ENCODE results near the gene RABGGTA.

RABGGTA gene

GRCh38 chr14:24278424-24278823, 7.0 kb upstream of the RABGGTA start:
- no peak for DNase-seq

DNA sequence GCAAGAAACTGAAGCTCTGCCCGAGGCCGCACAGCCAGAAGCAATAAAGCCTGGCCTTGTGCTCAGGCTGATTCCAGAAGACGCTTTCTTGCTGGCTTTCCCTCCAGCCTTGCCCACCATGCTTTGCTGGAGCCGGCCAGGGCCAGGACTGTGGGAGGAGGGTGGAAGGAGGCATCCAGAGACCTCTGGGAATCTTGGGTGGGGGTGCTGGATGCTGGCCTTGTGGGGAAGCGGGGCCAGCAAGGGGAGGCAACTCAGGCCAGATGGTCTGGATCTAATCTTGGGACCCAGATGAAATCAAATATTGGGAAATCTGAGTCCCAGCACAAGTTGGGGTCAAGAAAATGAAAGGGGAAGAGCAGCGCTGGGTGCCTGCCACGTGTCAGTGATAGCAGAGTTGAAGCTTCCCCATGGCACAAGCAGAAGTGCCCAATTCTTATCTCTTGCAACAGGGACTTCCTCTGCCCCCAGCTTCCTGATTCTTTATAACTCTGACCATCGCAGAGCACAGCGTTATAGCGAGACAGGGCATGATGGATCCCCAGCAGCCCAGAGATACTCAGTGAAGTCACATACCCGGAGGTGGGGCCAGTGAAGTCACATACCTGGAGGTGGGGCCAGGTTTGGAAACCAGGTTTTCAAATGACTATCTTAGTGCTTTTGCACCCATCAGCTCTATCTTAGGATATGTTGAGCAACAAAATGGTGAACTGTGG, 6.4 kb upstream of the RABGGTA start:
- no peak for DNase-seq

- DNase-seq, result no peak
Observed at GRCh38 chr14:24277071-24277470, 5.7 kb upstream of the RABGGTA start.

DNA sequence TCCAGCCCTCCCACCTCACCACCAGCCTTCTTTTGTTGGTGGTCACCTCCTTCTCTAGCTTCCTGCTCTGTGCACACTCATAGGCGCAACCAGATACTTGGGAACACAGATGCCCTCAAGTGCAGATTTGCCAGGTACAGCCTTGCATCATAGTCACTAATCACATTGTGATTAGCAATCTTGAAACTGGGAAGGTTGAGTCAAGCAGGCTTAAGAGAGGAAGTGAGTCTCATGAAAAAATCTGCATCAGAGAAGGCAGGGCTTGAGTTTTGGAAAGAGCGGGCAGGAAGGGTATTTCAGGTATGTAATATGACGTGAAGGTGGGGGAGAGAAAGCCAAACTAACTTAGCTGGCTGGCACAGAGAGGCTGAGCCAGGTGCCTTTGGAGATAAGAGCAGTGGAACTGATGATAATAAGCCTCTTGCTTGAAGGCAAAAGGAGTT, 2.7 kb upstream of the RABGGTA start:
- no peak for DNase-seq

DNA sequence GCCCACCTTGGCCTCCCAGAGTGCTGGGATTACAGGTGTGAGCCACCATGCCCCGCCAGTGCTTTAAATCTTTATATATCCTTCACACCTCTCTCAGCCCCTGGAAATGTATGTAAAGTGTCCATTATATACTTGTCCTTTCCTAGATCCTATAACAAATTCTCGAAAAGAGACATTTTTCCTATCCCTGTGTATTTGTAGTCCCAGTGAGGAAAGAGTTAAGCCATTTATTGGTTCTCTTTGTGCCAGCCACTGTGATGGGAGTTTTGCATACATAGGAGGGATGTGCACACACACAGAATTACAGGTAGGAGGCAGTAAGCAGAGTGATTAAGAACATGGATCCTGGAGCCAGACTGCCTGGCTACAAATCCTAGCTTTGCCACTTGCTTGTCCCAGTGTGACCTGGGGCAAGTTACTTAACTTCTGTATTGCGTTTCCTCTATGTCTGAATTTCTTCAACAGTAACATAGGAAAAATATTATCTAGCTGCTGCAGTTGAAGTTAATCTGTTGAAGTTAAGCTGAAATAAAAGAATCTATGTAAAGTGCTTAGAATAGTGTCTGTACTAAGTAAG, 2.1 kb upstream of the RABGGTA start:
- no peak for DNase-seq

- no peak for DNase-seq
Observed at GRCh38 chr14:24272467-24272866, 1.1 kb upstream of the RABGGTA start.

GRCh38 chr14:24271834-24272263, 452 bp upstream of the RABGGTA start:
- no peak for DNase-seq

- DNase-seq, result no peak
Observed at GRCh38 chr14:24270537-24271133, 762 bp downstream of the RABGGTA start.

DNA sequence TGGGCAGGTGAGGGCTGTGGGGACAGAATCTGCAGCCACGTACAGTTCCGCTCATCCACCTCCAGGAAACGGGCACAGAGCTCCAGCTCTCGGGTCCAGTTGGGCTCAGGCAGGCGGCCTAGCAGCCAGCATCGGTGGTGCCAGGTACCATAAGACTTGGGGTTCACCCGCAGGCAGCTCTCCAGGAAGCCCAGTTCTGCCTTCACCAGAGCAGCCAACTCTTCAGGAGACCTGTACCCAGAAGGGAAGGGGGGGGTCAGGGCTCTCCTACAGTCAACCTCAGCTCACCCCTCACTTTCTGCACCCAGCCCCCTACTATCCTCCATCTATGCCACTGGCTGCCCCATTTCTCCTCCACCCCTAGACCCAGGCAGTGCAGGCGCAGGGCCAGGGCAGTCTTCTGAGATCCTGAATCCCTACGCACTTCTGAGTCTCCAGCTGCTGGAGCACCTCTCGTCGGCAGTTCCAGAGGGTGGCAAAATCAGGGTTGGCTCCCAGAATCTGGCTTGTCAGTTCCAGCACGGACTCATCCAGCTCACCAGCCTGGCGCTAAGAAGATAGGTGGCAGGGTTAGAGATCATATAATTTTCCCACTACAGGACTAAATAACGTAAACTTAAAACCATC, 1.4 kb downstream of the RABGGTA start:
- DNase-seq, result no peak

- no peak for DNase-seq
Observed at GRCh38 chr14:24269368-24269767, 2.0 kb downstream of the RABGGTA start.

DNA sequence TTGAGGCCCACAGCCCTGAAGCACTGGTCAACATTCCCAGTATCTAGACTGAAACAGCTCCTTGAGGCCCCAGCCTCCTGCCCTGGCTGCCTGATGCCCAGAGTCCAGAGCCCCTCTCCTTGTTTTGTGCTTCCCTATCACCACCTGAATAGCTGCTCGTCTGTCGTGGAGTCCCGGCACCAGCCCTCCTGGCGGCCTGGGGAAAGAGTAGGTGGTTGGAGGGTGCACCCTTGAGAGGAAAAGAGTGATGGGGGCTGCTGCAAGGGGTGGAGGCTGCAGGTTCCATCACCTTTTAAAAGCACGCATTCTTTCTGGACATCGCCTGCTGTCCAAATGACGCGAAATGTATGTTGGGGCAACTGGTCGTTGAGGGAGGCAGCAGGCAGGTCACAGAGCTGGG, 3.2 kb downstream of the RABGGTA start:
- no peak for DNase-seq

DNA sequence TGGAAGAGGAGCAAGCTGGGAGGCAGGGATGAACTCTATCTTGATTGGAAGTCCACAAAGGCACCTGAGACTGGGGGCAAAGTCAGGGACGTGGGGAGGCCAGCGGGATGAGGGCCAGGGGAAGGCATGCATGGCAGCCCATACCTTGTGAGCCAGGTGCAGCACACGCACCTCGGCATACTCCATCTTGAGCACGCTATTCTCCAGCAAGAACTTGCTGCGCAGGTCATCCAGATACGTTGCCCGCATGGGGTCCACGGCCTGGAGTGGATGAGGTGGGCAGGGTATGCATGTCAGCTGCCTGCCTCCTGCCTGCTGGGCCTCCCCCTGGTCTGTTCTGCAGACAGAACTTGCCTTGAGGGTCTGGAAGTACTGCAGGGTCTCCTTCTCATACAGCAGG, 3.9 kb downstream of the RABGGTA start:
- no peak for DNase-seq

DNA sequence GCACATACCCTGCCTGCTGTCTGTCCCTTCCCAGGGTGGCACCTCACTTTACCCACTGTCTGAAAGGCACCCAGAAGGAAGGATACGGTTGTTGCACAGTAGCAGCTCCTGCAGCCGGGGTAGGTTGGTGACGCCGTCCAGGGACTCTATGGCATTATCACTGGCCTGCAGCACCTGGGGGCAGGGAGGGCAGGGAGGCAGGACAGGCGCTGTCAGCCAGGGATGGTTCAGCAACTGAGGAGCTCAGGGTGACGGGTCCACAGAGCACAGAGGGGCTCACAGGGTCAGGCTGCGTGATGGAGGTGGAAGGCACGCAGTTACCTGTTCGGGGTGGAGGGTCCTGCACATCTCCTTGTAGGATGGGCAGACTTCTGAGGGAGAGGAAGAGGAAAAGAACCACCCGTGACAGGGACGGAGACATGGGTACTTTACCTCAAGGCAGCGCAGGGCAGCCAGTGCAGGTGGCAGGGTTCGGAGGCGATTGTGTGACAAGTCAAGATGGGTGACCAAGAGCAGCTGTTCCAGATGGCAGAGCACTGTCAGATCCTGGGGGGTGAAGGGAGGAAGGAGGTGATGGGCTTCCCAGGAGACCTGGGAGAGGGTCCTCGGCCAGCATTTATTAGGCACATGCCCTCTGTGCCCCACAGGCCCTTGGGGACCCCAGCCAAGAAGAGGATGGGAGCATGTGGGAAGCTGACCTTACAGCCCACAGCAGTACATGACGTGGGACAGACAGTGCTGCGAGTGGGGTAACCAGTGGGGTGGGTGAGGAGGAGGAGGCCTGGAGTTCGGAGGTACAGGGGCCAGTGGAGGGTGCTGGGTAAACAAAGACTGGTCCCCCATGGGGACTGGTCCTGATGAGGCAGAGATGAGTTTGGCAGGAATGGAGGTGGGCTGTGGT, 4.8 kb downstream of the RABGGTA start:
- no peak for DNase-seq

- DNase-seq, result no peak
Observed at GRCh38 chr14:24264298-24264697, 7.1 kb downstream of the RABGGTA start.

- DNase-seq, result no peak
Observed at GRCh38 chr14:24263848-24264247, 7.5 kb downstream of the RABGGTA start.

- DNase-seq, result no peak
Observed at GRCh38 chr14:24262821-24263733, 8.3 kb downstream of the RABGGTA start, which contains the start of gene TGM1. TGM1 (minus strand) TSS chr14:24263177; CDS start chr14:24262352, 825 bp downstream.

DNA sequence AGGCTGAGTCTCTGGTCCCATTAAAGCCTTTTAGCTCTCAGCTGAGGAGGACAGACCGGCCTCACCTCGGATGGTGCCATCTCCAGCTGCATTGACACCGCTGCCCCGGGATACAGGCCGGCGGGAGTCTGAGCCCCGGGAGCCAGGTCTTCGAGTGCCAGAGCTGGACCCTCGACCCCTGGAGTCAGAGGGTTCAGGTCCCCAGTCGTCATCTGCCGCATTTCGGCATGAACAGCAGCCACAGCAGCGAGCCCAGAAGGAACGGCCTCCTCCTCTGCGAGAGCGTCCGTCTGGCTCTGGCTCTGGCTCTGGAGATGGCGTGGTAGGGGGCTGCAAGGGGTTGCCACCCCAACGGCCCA, 9.4 kb downstream of the RABGGTA start:
- no peak for DNase-seq

DNA sequence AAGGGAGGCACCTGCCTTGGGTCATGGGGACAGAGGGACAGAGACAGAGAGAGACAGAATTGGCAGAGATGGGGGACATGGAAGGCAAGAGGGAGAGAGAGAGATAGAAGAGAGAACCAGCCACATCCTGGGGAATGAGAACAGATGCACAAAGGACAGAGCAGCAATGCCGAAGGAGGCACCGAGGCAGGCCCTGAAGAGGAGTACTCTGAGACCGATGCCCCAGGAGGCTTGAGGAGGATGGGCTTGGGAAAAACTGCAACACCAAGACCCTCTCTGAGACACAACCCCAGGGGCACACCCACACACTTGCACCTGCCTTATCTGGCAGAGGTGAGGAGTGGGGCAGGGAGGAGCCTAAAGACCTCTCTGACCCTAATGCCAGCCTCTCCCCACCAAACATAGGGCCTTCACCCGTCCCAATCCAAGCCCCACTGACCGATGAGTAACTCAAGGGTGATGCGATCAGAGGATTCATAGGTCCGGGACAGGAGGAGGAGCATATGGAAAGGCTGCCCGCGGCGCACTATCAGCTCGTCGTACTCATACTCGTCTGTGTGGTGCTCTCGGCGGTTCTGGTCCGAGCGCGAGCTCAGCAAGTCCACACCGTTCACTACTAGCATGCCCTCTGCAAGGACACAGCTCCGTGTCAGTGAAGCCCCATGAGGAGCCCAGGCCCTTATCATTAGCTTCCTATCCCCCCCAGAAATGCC, 10.0 kb downstream of the RABGGTA start:
- no peak for DNase-seq

DNA sequence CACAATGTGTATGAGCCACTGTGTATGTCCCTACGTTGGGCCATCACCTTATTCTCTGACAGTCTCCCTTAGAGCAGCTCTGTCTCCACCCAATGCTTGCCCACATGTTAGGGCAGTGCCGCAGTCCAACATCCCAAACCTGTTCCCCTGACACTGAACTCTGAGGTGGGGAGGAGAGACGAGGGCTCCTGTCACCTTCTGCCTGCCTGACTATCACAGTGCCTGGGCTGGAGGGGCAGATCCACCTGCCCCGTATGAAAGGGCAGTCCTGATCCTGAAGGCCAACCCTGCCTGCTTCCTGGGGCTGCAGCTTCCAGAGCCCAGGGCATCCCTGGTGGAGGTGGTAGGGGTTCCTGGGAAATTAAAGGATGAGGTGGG, 10.6 kb downstream of the RABGGTA start:
- no peak for DNase-seq

- no peak for DNase-seq
Observed at GRCh38 chr14:24260026-24260779, 11.2 kb downstream of the RABGGTA start.
